BJ (cell line): Measurements from ENCODE around the gene EGFLAM. TPM values are rescaled to one million over a fixed set of nuclear protein-coding genes. Genes with fewer than 3 reads are reported as not detected.

Experiments
- CTCF ChIA-PET: fragments of 350-600 bp; formaldehyde crosslinking; extraction: SDS; loops from one replicate; lab custom pipeline; 2021; ENCODE audit warnings: antibody characterized with exemption, inconsistent platforms; lab: Yijun Ruan, JAX
- POLR2A ChIA-PET: fragments of 300-600 bp; sonication (Branson Sonifier 250); formaldehyde crosslinking; extraction: SDS; loops from one replicate; lab custom pipeline; 2021; ENCODE audit warnings: antibody characterized with exemption; lab: Charles Lee
- DNase-seq: peaks from one replicate; pipeline ENCODE4 v3.0.0-alpha.2; 2011; ENCODE audit warnings: low read depth
- H3K27me3 ChIP-seq: 2 replicates; pipeline ENCODE4 v1.6.0; 2011; ENCODE audit warnings: low read length; ENCODE audit not compliant: control insufficient read depth, insufficient read depth
- H3K36me3 ChIP-seq: 2 replicates; pipeline ENCODE4 v1.5.1; 2011; ENCODE audit warnings: low read length; ENCODE audit not compliant: control insufficient read depth, insufficient read depth
- H3K4me3 ChIP-seq: 2 replicates; pipeline ENCODE4 v1.5.1; 2011; ENCODE audit warnings: low read depth, mild to moderate bottlenecking, control low read depth, low read length
- CTCF ChIP-seq: IDR thresholded peaks from 2 replicates; pipeline ENCODE4 v1.5.1; 2011; ENCODE audit warnings: low read depth, mild to moderate bottlenecking, control low read depth, inconsistent platforms, low read length, moderate library complexity; ENCODE audit not compliant: insufficient read depth
- polyA plus RNA-seq: library from polyadenylated mRNA; depleted of rRNA; stranded (reverse); fragments of >200 nt; gene quantifications from 2 replicates; pipeline ENCODE4 v1.2.3, GENCODE V29; 2011

EGFLAM gene
- polyA plus RNA-seq, 1 experiment = 3.9 TPM

GRCh38 chr5:38253759-38254158 is 4.6 kb upstream of the EGFLAM start:
- no peak for DNase-seq
- POLR2A ChIA-PET = no interaction called here
- H3K27me3 ChIP-seq = peaks cover 17% of the 10 kb centered on the region
- H3K4me3 ChIP-seq = no peak overlapping the region
- H3K36me3 ChIP-seq = no peaks in the 10 kb centered on the region
- no peak for TF ChIP-seq CTCF
- CTCF ChIA-PET = no interaction called here

GRCh38 chr5:38257308-38258041 is 884 bp upstream of the EGFLAM start:
- DNase-seq = no peak
- ChIA-PET POLR2A (interaction anchor here (0.6 kb wide), 1 partner anchor 20 kb away, joined by 3 read pairs; no protein-coding TSS in a partner anchor), CTCF (interaction anchor here (0.8 kb wide), 1 partner anchor 9 kb away, joined by 4 read pairs; no protein-coding TSS in a partner anchor)
- Histone ChIP-seq H3K27me3 (peaks cover 27% of the 10 kb centered on the region), H3K4me3 (no peak overlapping the region), H3K36me3 (no peaks in the 10 kb centered on the region)
- TF ChIP-seq CTCF = no peak

GRCh38 chr5:38258042-38258318 is 379 bp upstream of the EGFLAM start:
- no peak for TF ChIP-seq CTCF
- ChIA-PET CTCF (no interaction called here), POLR2A (no interaction called here)
- Histone ChIP-seq H3K27me3 (peaks cover 27% of the 10 kb centered on the region), H3K36me3 (no peaks in the 10 kb centered on the region), H3K4me3 (no peak overlapping the region)
- DNase-seq = no peak

GRCh38 chr5:38259062-38259808 is 876 bp downstream of the EGFLAM start:
- ChIA-PET POLR2A (no interaction called here), CTCF (interaction anchor here (1.2 kb wide), 1 partner anchor 11 kb away, joined by 3 read pairs; no protein-coding TSS in a partner anchor)
- H3K4me3 ChIP-seq = no peak overlapping the region
- no peak for DNase-seq
- no peak for TF ChIP-seq CTCF
- H3K27me3 ChIP-seq = peaks cover 27% of the 10 kb centered on the region
- no peaks in the 10 kb centered on the region for H3K36me3 ChIP-seq

- Histone ChIP-seq H3K36me3 (no peaks in the 10 kb centered on the region), H3K27me3 (peaks cover 27% of the 10 kb centered on the region), H3K4me3 (no peak overlapping the region)
- DNase-seq = no peak
- no peak for TF ChIP-seq CTCF
- ChIA-PET CTCF (interaction anchor here (1.2 kb wide), 1 partner anchor 11 kb away, joined by 3 read pairs; no protein-coding TSS in a partner anchor), POLR2A (no interaction called here)
Observed at GRCh38 chr5:38259809-38260160, 1.4 kb downstream of the EGFLAM start.
